Neural cell (in vitro differentiated cells): ENCODE data around the gene AGPAT3. TPM values are rescaled to one million over a fixed set of nuclear protein-coding genes. Genes with fewer than 3 reads are reported as not detected.

ENCODE experiments used
- H2AFZ ChIP-seq: fragments of 200-600, 300-800 bp; sonication (generic), shearing (Covaris generic); 2 replicates; pipeline ENCODE4 v1.6.0; 2014; ENCODE audit warnings: low read depth, mild to moderate bottlenecking, antibody characterized with exemption, low read length, moderate library complexity
- H3F3A ChIP-seq: fragments of 200-600 bp; shearing (Covaris generic); 2 replicates; pipeline ENCODE4 v1.6.1; 2016; ENCODE audit warnings: mild to moderate bottlenecking, moderate library complexity, mixed read lengths, antibody characterized with exemption, low read length; ENCODE audit not compliant: insufficient read depth, poor library complexity, severe bottlenecking
- H3K27ac ChIP-seq: fragments of 200-600, 300-800 bp; sonication (generic), shearing (Covaris generic); 2 replicates; pipeline ENCODE4 v1.5.1; 2014; ENCODE audit warnings: mild to moderate bottlenecking, low read length, moderate library complexity
- H3K27me3 ChIP-seq: fragments of 300-800, 200-600 bp; sonication (generic), shearing (Covaris generic); 2 replicates; pipeline ENCODE4 v1.6.0; 2014; ENCODE audit warnings: mild to moderate bottlenecking, low read depth, low read length, moderate library complexity; ENCODE audit not compliant: insufficient read depth
- H3K36me3 ChIP-seq: fragments of 300-800, 200-600 bp; sonication (generic), shearing (Covaris generic); 2 replicates; pipeline ENCODE4 v1.5.1; 2014; ENCODE audit warnings: mild to moderate bottlenecking, antibody characterized with exemption, low read length, moderate library complexity; ENCODE audit not compliant: insufficient read depth
- H3K4me2 ChIP-seq: fragments of 300-800, 200-600 bp; sonication (generic), shearing (Covaris generic); 2 replicates; pipeline ENCODE4 v1.6.0; 2014; ENCODE audit warnings: mild to moderate bottlenecking, low read length
- H3K4me3 ChIP-seq: fragments of 300-800, 200-600 bp; sonication (generic), shearing (Covaris generic); 2 replicates; pipeline ENCODE4 v1.5.1; 2014; ENCODE audit warnings: mild to moderate bottlenecking, low read length, moderate library complexity
- H3K79me2 ChIP-seq: fragments of 200-600 bp; shearing (Covaris generic); replicated peaks from 2 replicates; pipeline ENCODE4 v1.6.0; 2014; ENCODE audit warnings: mild to moderate bottlenecking, low read length, moderate library complexity; ENCODE audit not compliant: insufficient read depth
- H3K9ac ChIP-seq: fragments of 300-800, 200-600 bp; sonication (generic), shearing (Covaris generic); 2 replicates; pipeline ENCODE4 v1.6.1; 2016; ENCODE audit warnings: mild to moderate bottlenecking, low read length, mixed read lengths
- H3K9me2 ChIP-seq: fragments of 200-600 bp; shearing (Covaris generic); 2 replicates; pipeline ENCODE4 v1.6.1; 2016; ENCODE audit warnings: mild to moderate bottlenecking, low read length, mixed read lengths; ENCODE audit not compliant: insufficient read depth
- H3K9me3 ChIP-seq: fragments of 200-600, 300-800 bp; sonication (generic), shearing (Covaris generic); 2 replicates; pipeline ENCODE4 v1.6.1; 2016; ENCODE audit warnings: mild to moderate bottlenecking, mixed run types, low read length, moderate library complexity, mixed read lengths
- H4K20me1 ChIP-seq: fragments of 200-600 bp; shearing (Covaris generic); 2 replicates; pipeline ENCODE4 v1.6.1; 2016; ENCODE audit warnings: mild to moderate bottlenecking, mixed run types; ENCODE audit not compliant: insufficient read depth
- CTCF ChIP-seq: fragments of 450-650 bp; IDR thresholded peaks from 2 replicates; pipeline ENCODE4 v1.5.1; 2014; ENCODE audit warnings: antibody characterized with exemption, mild to moderate bottlenecking, moderate library complexity; ENCODE audit not compliant: poor library complexity, severe bottlenecking
- EP300 ChIP-seq: fragments of 450-650 bp; conservative IDR thresholded peaks from 2 replicates; pipeline ENCODE4 v1.6.1; 2014; ENCODE audit warnings: antibody characterized with exemption, mild to moderate bottlenecking, moderate library complexity; ENCODE audit not compliant: poor library complexity, severe bottlenecking
- EZH2 ChIP-seq: fragments of 200-600, 300-800 bp; shearing (Covaris generic), sonication (generic); IDR thresholded peaks from 2 replicates; pipeline ENCODE4 v1.6.1; 2014; ENCODE audit warnings: antibody characterized with exemption, low read length, borderline replicate concordance, mild to moderate bottlenecking; ENCODE audit not compliant: insufficient read depth, poor library complexity, severe bottlenecking
- MXI1 ChIP-seq: fragments of 450-650 bp; conservative IDR thresholded peaks from 2 replicates; pipeline ENCODE4 v1.6.1; 2014; ENCODE audit warnings: antibody characterized with exemption, mild to moderate bottlenecking; ENCODE audit not compliant: poor library complexity, severe bottlenecking
- POLR2AphosphoS5 ChIP-seq: IDR thresholded peaks from 2 replicates; pipeline ENCODE4 v1.6.1; 2012
- RAD21 ChIP-seq: fragments of 450-650 bp; conservative IDR thresholded peaks from 2 replicates; pipeline ENCODE4 v1.6.1; 2014; ENCODE audit warnings: antibody characterized with exemption, mild to moderate bottlenecking, moderate library complexity
- SMC3 ChIP-seq: fragments of 450-650 bp; conservative IDR thresholded peaks from 2 replicates; pipeline ENCODE4 v1.6.1; 2014; ENCODE audit warnings: antibody characterized with exemption, mild to moderate bottlenecking, moderate library complexity; ENCODE audit not compliant: poor library complexity
- TAF1 ChIP-seq: IDR thresholded peaks from 2 replicates; pipeline ENCODE4 v1.6.1; 2012; ENCODE audit warnings: low read depth
- polyA plus RNA-seq: library from polyadenylated mRNA; depleted of rRNA; stranded (reverse); fragments of >200 nt; gene quantifications from 2 replicates; pipeline ENCODE4 v1.2.3, GENCODE V29; 2014
- TF ChIP-seq, protein P1 (sequence below): IDR thresholded peaks from 2 replicates; pipeline ENCODE4 v1.6.1; 2012; ENCODE audit warnings: borderline replicate concordance

AGPAT3 gene
- polyA plus RNA-seq, 1 donor from 2014 or later: 8.4 TPM

GRCh38 chr21:43835050-43835449 is 30.0 kb upstream of the AGPAT3 start:
- no peaks in the 10 kb centered on the region for H3K9me3 ChIP-seq
- H3K27me3 ChIP-seq: no peaks in the 10 kb centered on the region
- no peak overlapping the region for H3K4me3 ChIP-seq
- no peaks in the 10 kb centered on the region for H3K36me3 ChIP-seq
- H2AFZ ChIP-seq: no peak overlapping the region
- no peak overlapping the region for H3K27ac ChIP-seq
- H3K4me2 ChIP-seq: no peak overlapping the region
- no peaks in the 10 kb centered on the region for H3F3A ChIP-seq
- H3K9me2 ChIP-seq: no peaks in the 10 kb centered on the region
- no peaks in the 10 kb centered on the region for H4K20me1 ChIP-seq
- no peak for TF ChIP-seq SMC3
- TF ChIP-seq MXI1: no peak
- TF ChIP-seq, protein P1, sequence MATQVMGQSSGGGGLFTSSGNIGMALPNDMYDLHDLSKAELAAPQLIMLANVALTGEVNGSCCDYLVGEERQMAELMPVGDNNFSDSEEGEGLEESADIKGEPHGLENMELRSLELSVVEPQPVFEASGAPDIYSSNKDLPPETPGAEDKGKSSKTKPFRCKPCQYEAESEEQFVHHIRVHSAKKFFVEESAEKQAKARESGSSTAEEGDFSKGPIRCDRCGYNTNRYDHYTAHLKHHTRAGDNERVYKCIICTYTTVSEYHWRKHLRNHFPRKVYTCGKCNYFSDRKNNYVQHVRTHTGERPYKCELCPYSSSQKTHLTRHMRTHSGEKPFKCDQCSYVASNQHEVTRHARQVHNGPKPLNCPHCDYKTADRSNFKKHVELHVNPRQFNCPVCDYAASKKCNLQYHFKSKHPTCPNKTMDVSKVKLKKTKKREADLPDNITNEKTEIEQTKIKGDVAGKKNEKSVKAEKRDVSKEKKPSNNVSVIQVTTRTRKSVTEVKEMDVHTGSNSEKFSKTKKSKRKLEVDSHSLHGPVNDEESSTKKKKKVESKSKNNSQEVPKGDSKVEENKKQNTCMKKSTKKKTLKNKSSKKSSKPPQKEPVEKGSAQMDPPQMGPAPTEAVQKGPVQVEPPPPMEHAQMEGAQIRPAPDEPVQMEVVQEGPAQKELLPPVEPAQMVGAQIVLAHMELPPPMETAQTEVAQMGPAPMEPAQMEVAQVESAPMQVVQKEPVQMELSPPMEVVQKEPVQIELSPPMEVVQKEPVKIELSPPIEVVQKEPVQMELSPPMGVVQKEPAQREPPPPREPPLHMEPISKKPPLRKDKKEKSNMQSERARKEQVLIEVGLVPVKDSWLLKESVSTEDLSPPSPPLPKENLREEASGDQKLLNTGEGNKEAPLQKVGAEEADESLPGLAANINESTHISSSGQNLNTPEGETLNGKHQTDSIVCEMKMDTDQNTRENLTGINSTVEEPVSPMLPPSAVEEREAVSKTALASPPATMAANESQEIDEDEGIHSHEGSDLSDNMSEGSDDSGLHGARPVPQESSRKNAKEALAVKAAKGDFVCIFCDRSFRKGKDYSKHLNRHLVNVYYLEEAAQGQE: no peak
- no peak for TF ChIP-seq EP300
- TF ChIP-seq TAF1: no peak
- H3K79me2 ChIP-seq: no peaks in the 10 kb centered on the region
- H3K9ac ChIP-seq: no peak overlapping the region

DNA sequence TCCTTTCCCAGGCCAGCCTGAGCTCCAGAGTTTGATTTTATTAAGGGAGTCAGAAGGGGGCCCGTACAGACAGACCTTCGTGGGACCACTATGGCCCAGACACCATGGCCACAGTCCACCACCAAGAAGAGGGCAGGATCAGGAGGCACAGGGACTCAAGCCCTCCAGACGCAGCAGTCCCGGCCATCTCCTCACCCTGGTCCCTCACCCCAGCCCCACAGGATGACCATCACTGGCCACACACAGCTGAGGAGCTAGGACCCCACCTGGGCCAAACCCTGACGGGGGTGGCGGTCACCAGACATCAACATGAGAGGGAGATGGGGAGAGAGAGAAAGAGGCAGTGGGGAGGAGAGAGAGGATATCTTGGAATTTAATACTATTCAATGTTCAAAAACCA is 29.2 kb upstream of the AGPAT3 start:
- H3K79me2 ChIP-seq: no peaks in the 10 kb centered on the region
- H3K27ac ChIP-seq: no peak overlapping the region
- H2AFZ ChIP-seq: no peak overlapping the region
- H3K36me3 ChIP-seq: no peaks in the 10 kb centered on the region
- H4K20me1 ChIP-seq: no peaks in the 10 kb centered on the region
- TF ChIP-seq CTCF: no peak
- no peak for TF ChIP-seq POLR2AphosphoS5
- TF ChIP-seq RAD21: no peak
- no peak for TF ChIP-seq SMC3
- TF ChIP-seq MXI1: no peak
- no peak for TF ChIP-seq TAF1
- TF ChIP-seq, protein P1: no peak
- TF ChIP-seq EZH2: no peak
- no peak for TF ChIP-seq EP300
- H3K9me2 ChIP-seq: no peaks in the 10 kb centered on the region
- no peaks in the 10 kb centered on the region for H3K27me3 ChIP-seq
- no peak overlapping the region for H3K4me2 ChIP-seq
- no peak overlapping the region for H3K9ac ChIP-seq
- no peak overlapping the region for H3K4me3 ChIP-seq
- H3F3A ChIP-seq: no peaks in the 10 kb centered on the region
- no peaks in the 10 kb centered on the region for H3K9me3 ChIP-seq
